T-helper 17 cell (primary cell): ENCODE data around the gene CADM2. TPM values are rescaled to one million over a fixed set of nuclear protein-coding genes. Genes with fewer than 3 reads are reported as not detected.

Experiments
- ATAC-seq: fragments of 150-1000 bp; cut with Tn5 transposase; 2 replicates; pipeline ENCODE4 v1.10.0; 2021; ENCODE audit warnings: mild to moderate bottlenecking, moderate library complexity
- DNase-seq, 3 donors: peaks; one replicate each; pipeline versions ENCODE4 v3.0.0 to v3.0.0-alpha.2; 2020 to 2021
- H3K9me3 ChIP-seq: one replicate; pipeline ENCODE4 v1.7.0; 2013; ENCODE audit warnings: low read length, mild to moderate bottlenecking; ENCODE audit not compliant: control insufficient read depth, poor library complexity, severe bottlenecking
- H3K27ac Mint-ChIP-seq: one replicate; pipeline ENCODE4 v1.8.0; 2022; ENCODE audit warnings: mild to moderate bottlenecking, moderate library complexity, mixed read lengths
- H3K27me3 Mint-ChIP-seq: one replicate; pipeline ENCODE4 v1.8.0; 2022; ENCODE audit warnings: mixed read lengths
- H3K36me3 Mint-ChIP-seq: one replicate; pipeline ENCODE4 v1.8.0; 2022; ENCODE audit warnings: low read depth, mixed read lengths
- H3K4me1 Mint-ChIP-seq: one replicate; pipeline ENCODE4 v1.8.0; 2022; ENCODE audit warnings: mild to moderate bottlenecking, mixed read lengths
- H3K4me3 Mint-ChIP-seq: one replicate; pipeline ENCODE4 v1.8.0; 2022; ENCODE audit warnings: mild to moderate bottlenecking, moderate library complexity, mixed read lengths
- total RNA-seq, 4 donors: library from RNA in 2 of 4; stranded (reverse) in 2 of 4; gene quantifications; one replicate each; pipeline ENCODE4 v1.2.3 and lab custom pipeline; 2022 to 2026

Gene CADM2
- total RNA-seq, 2 donors from 2014 or later = 0.42 to 1.2 TPM

- no peak for DNase-seq
- Mint-ChIP-seq H3K4me1 (no peaks in the 10 kb centered on the region), H3K27ac (no peak overlapping the region), H3K27me3 (no peaks in the 10 kb centered on the region), H3K36me3 (no peaks in the 10 kb centered on the region), H3K4me3 (no peak overlapping the region)
- H3K9me3 ChIP-seq = no peaks in the 10 kb centered on the region
- no peak for ATAC-seq
These were observed 1128.5 kb downstream of the CADM2 start for GRCh38 chr3:86087160-86087871.

- H3K9me3 ChIP-seq = peaks cover under 1% of the 10 kb centered on the region
- Mint-ChIP-seq H3K27ac (no peak overlapping the region), H3K36me3 (no peaks in the 10 kb centered on the region), H3K4me3 (no peak overlapping the region), H3K4me1 (no peaks in the 10 kb centered on the region), H3K27me3 (no peaks in the 10 kb centered on the region)
- ATAC-seq = no peak
- DNase-seq = no peak
These were observed 1145.4 kb downstream of the CADM2 start for GRCh38 chr3:86104154-86104553.

GRCh38 chr3:86109434-86109833 is 1150.6 kb downstream of the CADM2 start:
- ATAC-seq (no peak), DNase-seq (no peak)
- H3K36me3 Mint-ChIP-seq = no peaks in the 10 kb centered on the region
- no peaks in the 10 kb centered on the region for H3K4me1 Mint-ChIP-seq
- H3K27ac Mint-ChIP-seq = no peak overlapping the region
- H3K9me3 ChIP-seq = peaks cover 8% of the 10 kb centered on the region
- H3K27me3 Mint-ChIP-seq = no peaks in the 10 kb centered on the region
- no peak overlapping the region for H3K4me3 Mint-ChIP-seq
